Measurements from ENCODE around the gene MOB2. TPM values are rescaled to one million over a fixed set of nuclear protein-coding genes. Genes with fewer than 3 reads are reported as not detected.
"Not testable (repeated sequence)": the region's sequence is repeated elsewhere in the genome, so short reads cannot be mapped to it uniquely, and the experiment has no call there.

The MOB2 gene
- polyA plus RNA-seq, 3 donors, result 22.1 to 44.1 (median 22.5) TPM

- H3K27ac Mint-ChIP-seq, result no peak overlapping the region
- 40% methylated on average over 10 of the region's 13 CpGs for WGBS (ENCODE audit: insufficient coverage)
Measured at GRCh38 chr11:1436468-1437039, 50.0 kb downstream of the MOB2 start.

DNA sequence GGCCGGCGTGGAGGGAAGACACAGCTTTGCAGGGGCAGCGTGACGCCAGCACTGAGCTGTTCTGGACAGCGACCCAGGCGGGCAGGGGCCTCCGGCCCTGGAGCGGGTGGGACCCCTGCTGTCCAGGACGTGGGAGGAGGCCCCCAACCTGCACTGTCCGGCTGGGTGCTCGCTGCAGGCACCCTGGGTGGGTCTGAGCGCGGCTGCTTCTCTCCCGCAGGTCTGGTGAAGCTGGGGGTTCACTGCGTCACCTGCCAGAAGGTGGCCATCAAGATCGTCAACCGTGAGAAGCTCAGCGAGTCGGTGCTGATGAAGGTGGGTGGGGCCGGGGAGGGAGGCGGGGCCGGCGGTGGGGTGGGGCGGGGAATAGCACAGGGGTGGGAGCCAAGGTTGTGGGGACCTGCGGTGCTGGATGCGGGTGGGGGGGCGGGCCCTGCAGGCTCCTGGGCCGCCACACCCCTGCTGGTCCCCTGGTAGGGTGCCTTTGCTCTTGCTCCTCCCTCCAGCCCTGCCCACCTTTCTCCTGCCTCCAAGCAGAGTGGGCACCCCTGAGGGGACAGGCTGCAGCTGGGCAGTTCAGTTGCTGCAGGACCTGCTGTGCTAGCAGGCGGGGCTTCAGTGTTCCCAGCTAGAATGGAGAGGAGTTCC is 50.6 kb downstream of the MOB2 start:
- TF ChIP-seq, protein P1, sequence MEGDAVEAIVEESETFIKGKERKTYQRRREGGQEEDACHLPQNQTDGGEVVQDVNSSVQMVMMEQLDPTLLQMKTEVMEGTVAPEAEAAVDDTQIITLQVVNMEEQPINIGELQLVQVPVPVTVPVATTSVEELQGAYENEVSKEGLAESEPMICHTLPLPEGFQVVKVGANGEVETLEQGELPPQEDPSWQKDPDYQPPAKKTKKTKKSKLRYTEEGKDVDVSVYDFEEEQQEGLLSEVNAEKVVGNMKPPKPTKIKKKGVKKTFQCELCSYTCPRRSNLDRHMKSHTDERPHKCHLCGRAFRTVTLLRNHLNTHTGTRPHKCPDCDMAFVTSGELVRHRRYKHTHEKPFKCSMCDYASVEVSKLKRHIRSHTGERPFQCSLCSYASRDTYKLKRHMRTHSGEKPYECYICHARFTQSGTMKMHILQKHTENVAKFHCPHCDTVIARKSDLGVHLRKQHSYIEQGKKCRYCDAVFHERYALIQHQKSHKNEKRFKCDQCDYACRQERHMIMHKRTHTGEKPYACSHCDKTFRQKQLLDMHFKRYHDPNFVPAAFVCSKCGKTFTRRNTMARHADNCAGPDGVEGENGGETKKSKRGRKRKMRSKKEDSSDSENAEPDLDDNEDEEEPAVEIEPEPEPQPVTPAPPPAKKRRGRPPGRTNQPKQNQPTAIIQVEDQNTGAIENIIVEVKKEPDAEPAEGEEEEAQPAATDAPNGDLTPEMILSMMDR (IDR thresholded peaks at IDR 0.05), result no peak
- Histone ChIP-seq H2AFZ (ENCODE audit: insufficient read depth, low read depth, low read length, poor library complexity, severe bottlenecking) (no peak overlapping the region), H3K79me2 (ENCODE audit: insufficient read depth, low read length) (no peaks in the 10 kb centered on the region), H3K4me3 (replicated peaks in 1 of 3; ENCODE audit: low read depth in 2 of 3, low read length in 3 of 3) (no peak overlapping the region), H3K27me3 (ENCODE audit: control insufficient read depth in 2 of 2, insufficient read depth in 2 of 2, low read length in 2 of 2) (no peaks in the 10 kb centered on the region), H3K9ac (ENCODE audit: insufficient read depth, low read length, poor library complexity, severe bottlenecking) (no peak overlapping the region), H3K9me3 (replicated peaks in 1 of 2; ENCODE audit: control insufficient read depth in 1 of 2, insufficient read depth in 1 of 2, low read length in 2 of 2) (no peaks in the 10 kb centered on the region), H3K4me1 (ENCODE audit: control insufficient read depth in 1 of 2, insufficient read depth in 2 of 2, low read length in 2 of 2) (no peaks in the 10 kb centered on the region), H3K4me2 (replicated peaks; ENCODE audit: extremely low read depth, low read length, poor library complexity, severe bottlenecking) (no peak overlapping the region), H3K36me3 (replicated peaks in 1 of 2; ENCODE audit: control insufficient read depth in 1 of 2, insufficient read depth in 2 of 2, low read length in 2 of 2) (no peaks in the 10 kb centered on the region), H3K27ac (ENCODE audit: low read depth in 1 of 2, low read length in 2 of 2) (no peak overlapping the region), H4K20me1 (ENCODE audit: insufficient read depth, low read length) (no peaks in the 10 kb centered on the region)
- peak overlapping the region in 1 of 2 donors; percentile 30 for H3K4me3 Mint-ChIP-seq
- H3K27me3 Mint-ChIP-seq (ENCODE audit: low read depth in 3 of 3), result peaks cover 2 to 13% (median 5%) of the 10 kb centered on the region in 3 donors
- no peaks in the 10 kb centered on the region for H3K36me3 Mint-ChIP-seq
- intact Hi-C loops (cut with micrococcal nuclease), result no loop called here
- H3K27ac Mint-ChIP-seq, result no peak overlapping the region
- no peaks in the 10 kb centered on the region for H3K9me3 Mint-ChIP-seq
- DNase-seq, result no peak
- no peaks in the 10 kb centered on the region for H3K4me1 Mint-ChIP-seq
- 42% methylated on average over 18 of the region's 29 CpGs for WGBS (ENCODE audit: insufficient coverage)

More at GRCh38 chr11:1436468-1437039, 50.0 kb downstream of the MOB2 start:
- no peaks in the 10 kb centered on the region for H3K36me3 Mint-ChIP-seq
- no peak overlapping the region for H2AFZ ChIP-seq (ENCODE audit: insufficient read depth, low read depth, low read length, poor library complexity, severe bottlenecking)
- H3K9me3 ChIP-seq (replicated peaks in 1 of 2; ENCODE audit: control insufficient read depth in 1 of 2, insufficient read depth in 1 of 2, low read length in 2 of 2), result no peaks in the 10 kb centered on the region
- no peaks in the 10 kb centered on the region for H3K27me3 ChIP-seq (ENCODE audit: control insufficient read depth in 2 of 2, insufficient read depth in 2 of 2, low read length in 2 of 2)
- H3K4me3 ChIP-seq (replicated peaks in 1 of 3; ENCODE audit: low read depth in 2 of 3, low read length in 3 of 3), result no peak overlapping the region
- no peaks in the 10 kb centered on the region for H4K20me1 ChIP-seq (ENCODE audit: insufficient read depth, low read length)
- peaks cover 2 to 13% (median 5%) of the 10 kb centered on the region in 3 donors for H3K27me3 Mint-ChIP-seq (ENCODE audit: low read depth in 3 of 3)
- no peak overlapping the region for H3K9ac ChIP-seq (ENCODE audit: insufficient read depth, low read length, poor library complexity, severe bottlenecking)
- H3K4me2 ChIP-seq (replicated peaks; ENCODE audit: extremely low read depth, low read length, poor library complexity, severe bottlenecking), result no peak overlapping the region
- intact Hi-C loops (cut with micrococcal nuclease), result no loop called here
- no peaks in the 10 kb centered on the region for H3K4me1 Mint-ChIP-seq
- TF ChIP-seq, protein P1 (IDR thresholded peaks at IDR 0.05), result no peak
- H3K9me3 Mint-ChIP-seq, result no peaks in the 10 kb centered on the region
- no peaks in the 10 kb centered on the region for H3K36me3 ChIP-seq (replicated peaks in 1 of 2; ENCODE audit: control insufficient read depth in 1 of 2, insufficient read depth in 2 of 2, low read length in 2 of 2)
- H3K4me1 ChIP-seq (ENCODE audit: control insufficient read depth in 1 of 2, insufficient read depth in 2 of 2, low read length in 2 of 2), result no peaks in the 10 kb centered on the region
- H3K4me3 Mint-ChIP-seq, result no peak overlapping the region
- DNase-seq, result no peak
- H3K79me2 ChIP-seq (ENCODE audit: insufficient read depth, low read length), result no peaks in the 10 kb centered on the region
- H3K27ac ChIP-seq (ENCODE audit: low read depth in 1 of 2, low read length in 2 of 2), result no peak overlapping the region

GRCh38 chr11:1435479-1435819 is 51.1 kb downstream of the MOB2 start:
- H3K4me3 Mint-ChIP-seq, H3K36me3 Mint-ChIP-seq: not testable (repeated sequence)

More at GRCh38 chr11:1435479-1435819, 51.1 kb downstream of the MOB2 start:
- H3K27ac ChIP-seq (ENCODE audit: low read depth in 1 of 2, low read length in 2 of 2); H3K9me3 Mint-ChIP-seq; H2AFZ ChIP-seq (ENCODE audit: insufficient read depth, low read depth, low read length, poor library complexity, severe bottlenecking); H3K79me2 ChIP-seq (ENCODE audit: insufficient read depth, low read length); H3K27me3 ChIP-seq (ENCODE audit: control insufficient read depth in 2 of 2, insufficient read depth in 2 of 2, low read length in 2 of 2); H3K4me1 ChIP-seq (ENCODE audit: control insufficient read depth in 1 of 2, insufficient read depth in 2 of 2, low read length in 2 of 2); H3K4me2 ChIP-seq (replicated peaks; ENCODE audit: extremely low read depth, low read length, poor library complexity, severe bottlenecking); H3K9me3 ChIP-seq (replicated peaks in 1 of 2; ENCODE audit: control insufficient read depth in 1 of 2, insufficient read depth in 1 of 2, low read length in 2 of 2); DNase-seq; H3K4me3 ChIP-seq (replicated peaks in 1 of 3; ENCODE audit: low read depth in 2 of 3, low read length in 3 of 3); H3K27ac Mint-ChIP-seq; intact Hi-C loops (cut with micrococcal nuclease); H3K9ac ChIP-seq (ENCODE audit: insufficient read depth, low read length, poor library complexity, severe bottlenecking); H4K20me1 ChIP-seq (ENCODE audit: insufficient read depth, low read length); H3K4me1 Mint-ChIP-seq; H3K36me3 ChIP-seq (replicated peaks in 1 of 2; ENCODE audit: control insufficient read depth in 1 of 2, insufficient read depth in 2 of 2, low read length in 2 of 2): not testable (repeated sequence)
- WGBS (ENCODE audit: insufficient coverage), result 86% methylated on average over 7 of the region's 20 CpGs
- peaks cover 2 to 13% (median 5%) of the 10 kb centered on the region in 3 donors for H3K27me3 Mint-ChIP-seq (ENCODE audit: low read depth in 3 of 3)

Data from CD14-positive monocyte (primary cell).